PFSK-1 (cell line): ENCODE measurements around the gene TMEM250.

ENCODE experiments used
- REST ChIP-seq, 2 experiments: IDR thresholded peaks; 2 replicates each; pipeline versions ENCODE4 v1.6.1 to v1.8.0; 2011 to 2012; ENCODE audit warnings: low read depth in 2 of 2, low read length in 2 of 2, control low read depth in 1 of 2, inconsistent platforms in 1 of 2, mild to moderate bottlenecking in 1 of 2, moderate library complexity in 1 of 2; ENCODE audit not compliant: insufficient read depth in 1 of 2
- TAF1 ChIP-seq: IDR thresholded peaks from 2 replicates; pipeline ENCODE4 v1.6.1; 2012; ENCODE audit warnings: low read length, control low read depth, borderline replicate concordance; ENCODE audit not compliant: insufficient read depth

GRCh38 chr9:136092741-136093140 is 25.9 kb downstream of the TMEM250 start:
- TF ChIP-seq REST (IDR thresholded peaks at IDR 0.05; ENCODE audit: insufficient read depth in 1 of 2, low read depth in 2 of 2, low read length in 2 of 2) (no peak), TAF1 (no peak)
